Left kidney (tissue), 2 donors: ENCODE data around the gene THTPA. TPM values are rescaled to one million over a fixed set of nuclear protein-coding genes. Genes with fewer than 3 reads are reported as not detected.
A peak's percentile ranks its signal among the peaks of the same experiment; 100 is the strongest.
"Not testable (repeated sequence)": the region's sequence is repeated elsewhere in the genome, so short reads cannot be mapped to it uniquely, and the experiment has no call there.

Experiments
- DNase-seq: peaks from one replicate; pipeline ENCODE4 v3.0.0-alpha.2; 2013
- polyA plus RNA-seq: library from polyadenylated mRNA; unstranded; fragments of 120-200 nt; gene quantifications from one replicate; pipeline ENCODE4 v1.2.1, GENCODE V29; 2013; ENCODE audit not compliant: insufficient read length

Gene THTPA
- polyA plus RNA-seq, 1 donor: 19.4 TPM

DNA sequence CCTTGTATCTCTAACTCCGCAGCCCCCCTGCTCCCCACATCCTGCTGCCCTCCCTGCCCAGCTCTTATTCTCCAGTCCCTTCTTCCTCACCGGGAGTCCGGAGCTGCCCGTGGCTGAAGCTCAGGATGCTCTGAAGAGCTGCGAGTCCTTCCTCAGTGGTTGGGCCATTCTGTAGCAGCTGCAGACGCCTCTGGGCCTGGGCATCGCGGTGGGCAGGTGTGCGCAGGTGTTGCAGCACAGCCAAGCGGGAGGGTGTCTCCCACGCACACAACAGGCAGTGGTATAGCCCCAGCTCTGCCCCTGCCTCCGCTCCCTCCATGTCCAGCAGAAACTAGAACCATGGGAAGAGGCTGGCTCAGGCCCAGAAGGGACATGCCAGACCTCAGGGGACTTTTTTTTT, 24.7 kb upstream of the THTPA start:
- DNase-seq: no peak

DNA sequence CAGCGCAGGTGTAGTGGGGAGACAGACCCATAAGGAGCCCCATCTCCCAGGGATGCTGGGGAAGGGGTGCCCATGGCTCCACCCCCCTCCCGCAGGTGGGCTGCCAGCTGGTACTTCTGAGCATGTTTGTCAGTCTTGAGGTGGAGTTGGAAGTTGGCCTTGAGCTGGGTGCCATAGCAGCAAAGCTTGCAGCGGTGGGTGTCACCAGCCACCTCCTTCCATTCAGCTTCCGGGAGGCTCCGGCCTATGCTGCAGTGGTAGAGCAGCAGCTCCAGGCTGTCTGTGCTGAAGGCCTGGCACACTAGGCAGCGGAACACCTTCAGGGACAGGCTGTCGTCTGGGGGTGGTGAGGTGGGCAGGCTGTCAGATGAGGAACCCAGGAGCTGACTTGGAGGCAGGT, 23.4 kb upstream of the THTPA start:
- no peak for DNase-seq

DNA sequence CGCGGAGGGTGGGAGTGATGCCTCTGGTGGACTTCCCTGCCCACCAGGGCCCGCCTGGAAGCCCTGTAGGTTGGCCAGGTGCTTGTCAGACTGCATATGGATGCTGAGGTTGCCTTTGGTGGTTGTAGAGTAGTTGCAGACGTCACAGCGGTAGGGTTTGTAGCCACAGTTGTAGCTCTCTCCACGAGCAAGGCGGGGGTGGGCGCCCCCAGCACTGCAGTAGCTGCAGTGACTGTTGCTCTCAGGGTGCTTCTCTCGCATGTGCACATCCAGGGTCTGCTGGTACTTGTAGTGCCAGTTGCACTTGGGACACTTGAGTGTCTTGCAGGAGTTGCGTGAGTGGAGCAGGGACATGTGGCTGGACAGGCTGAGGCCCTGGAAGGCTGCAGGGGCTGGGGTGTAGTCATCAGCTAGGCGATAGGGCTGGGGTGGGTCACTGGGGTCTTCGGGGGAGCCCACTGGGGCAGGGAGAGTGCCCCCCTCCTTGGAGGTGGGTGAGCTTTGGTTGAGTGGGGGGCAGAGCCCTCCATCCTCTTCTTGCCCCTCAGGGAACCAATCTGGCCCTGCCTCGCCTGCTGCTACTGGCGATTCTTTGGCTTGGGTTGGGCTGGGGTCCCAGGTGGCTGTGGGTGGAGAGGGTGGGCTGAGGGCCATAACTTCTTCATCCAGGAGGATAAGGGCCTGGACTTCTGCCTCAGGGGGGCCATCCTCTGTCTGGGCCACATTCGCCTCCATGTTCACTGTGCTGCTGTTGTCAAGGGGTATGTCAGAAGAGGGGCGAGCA, 22.2 kb upstream of the THTPA start:
- no peak for DNase-seq

DNA sequence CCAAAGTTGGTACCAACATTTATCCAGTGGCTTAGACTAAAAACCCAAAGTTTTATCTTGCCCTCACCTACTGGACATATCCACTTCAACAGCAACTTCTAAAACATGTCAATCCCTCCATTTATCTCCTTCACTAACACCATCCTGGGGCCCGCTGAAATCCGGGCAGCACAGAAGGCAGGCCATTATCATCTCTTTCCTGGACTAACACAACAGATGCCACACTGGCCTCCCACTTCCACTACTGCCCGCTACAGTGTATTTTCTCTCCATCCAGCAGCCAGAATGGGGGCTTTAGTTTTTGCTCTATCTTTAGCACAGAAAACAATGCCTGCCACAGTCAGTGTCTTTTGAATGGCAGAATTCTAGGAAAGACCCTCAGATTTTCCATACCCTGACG, 20.1 kb upstream of the THTPA start:
- DNase-seq: no peak

DNA sequence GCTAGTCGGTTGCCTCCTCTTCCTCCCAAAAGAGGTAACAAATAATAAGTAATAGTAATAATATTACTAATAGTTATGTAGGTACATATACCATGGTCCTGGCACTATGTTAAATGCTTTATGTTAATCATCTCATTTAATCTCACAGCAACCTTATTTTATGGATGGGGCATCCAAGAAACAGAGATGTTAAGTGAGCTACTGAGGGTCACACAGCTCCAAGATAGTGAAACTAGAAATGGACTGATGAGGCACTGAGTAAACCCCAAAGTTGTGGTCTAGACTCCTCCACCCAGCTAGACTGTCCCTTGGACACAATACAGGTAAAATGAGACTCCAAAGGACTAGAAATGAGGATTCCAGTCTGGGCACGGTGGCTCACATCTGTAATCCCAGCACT, 19.6 kb upstream of the THTPA start:
- DNase-seq: no peak

DNA sequence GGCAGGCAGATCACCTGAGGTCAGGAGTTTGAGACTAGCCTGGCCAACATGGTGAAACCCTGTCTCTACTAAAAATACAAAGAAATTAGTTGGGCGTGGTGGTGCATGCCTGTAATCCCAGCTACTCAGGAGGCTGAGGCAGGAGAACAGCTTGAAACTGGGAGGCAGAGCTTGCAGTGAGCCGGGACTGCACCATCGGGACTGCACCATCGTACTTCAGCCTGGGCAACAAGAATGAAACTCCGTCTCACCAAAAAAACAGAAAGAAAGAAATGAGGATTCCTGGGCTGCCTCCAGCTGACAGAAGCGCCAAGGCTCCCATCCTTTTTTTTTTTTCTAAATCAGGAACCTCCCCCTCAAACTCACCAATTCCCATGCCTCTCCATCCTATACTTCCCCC, 19.2 kb upstream of the THTPA start:
- DNase-seq: not testable (repeated sequence)

DNA sequence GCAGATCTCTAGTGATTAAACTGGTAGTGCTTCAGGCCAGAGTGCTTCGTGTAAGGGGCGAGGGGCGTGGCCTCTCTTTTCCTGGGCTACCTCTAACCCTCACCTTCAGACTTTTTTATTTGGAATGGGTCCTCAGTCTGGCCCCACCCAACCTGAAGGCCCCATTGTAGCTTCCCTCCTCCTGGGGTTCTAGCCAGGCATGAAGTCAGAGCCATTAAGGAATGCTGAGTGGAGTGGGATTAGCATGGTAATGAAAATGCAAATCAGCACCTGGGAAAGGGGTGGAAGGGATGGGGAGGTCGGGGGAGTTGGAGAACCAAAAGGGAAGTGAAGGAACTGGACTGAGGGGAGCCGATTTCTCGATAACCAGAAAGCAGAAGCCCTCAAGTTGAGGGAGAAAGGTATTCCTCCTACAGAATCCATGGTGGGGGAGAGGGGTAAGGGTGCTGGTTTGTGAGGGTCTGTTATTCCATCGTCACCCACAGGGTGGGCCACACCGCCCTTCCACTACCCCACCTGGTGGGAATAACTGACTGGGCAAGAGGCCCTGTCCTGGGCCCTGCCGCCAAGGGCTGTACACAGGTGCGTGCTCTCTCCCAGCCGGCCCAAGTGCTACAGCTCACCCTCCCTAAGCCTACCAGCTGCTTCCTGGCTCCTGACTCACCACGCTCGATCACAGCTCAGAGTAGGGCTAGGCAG, 18.6 kb upstream of the THTPA start:
- no peak for DNase-seq

DNA sequence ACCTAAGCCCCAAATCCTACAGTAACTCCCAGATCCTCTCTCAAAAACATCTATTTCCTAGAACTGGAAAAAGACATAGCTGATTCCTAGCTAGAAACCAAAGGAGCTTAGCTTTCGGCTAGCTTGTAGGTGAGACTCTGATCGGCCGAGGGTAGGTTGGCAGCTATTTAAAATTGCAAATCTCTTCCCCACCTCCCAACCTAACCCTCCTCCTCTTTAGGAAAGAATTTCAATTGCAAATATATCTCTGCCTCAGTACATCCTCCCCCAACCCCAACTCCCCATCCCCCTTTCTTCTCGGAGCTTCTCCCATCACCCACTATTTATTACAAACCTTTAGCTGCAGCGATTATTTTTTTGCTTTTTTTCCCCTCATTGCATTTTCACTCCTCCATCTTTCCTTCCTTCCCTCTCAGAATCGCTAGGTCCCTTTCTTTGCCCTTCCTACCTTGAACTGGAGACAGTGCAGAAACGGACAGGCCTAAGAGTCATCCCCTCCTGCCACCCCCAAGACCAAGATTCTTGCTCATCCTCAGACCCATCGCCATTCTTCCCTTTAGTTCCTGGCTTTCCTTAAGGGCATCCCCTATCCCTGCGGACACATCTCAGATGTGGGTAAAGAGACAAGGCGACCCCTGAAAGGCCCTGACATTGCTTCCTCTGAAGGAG, 17.9 kb upstream of the THTPA start:
- DNase-seq: no peak

DNA sequence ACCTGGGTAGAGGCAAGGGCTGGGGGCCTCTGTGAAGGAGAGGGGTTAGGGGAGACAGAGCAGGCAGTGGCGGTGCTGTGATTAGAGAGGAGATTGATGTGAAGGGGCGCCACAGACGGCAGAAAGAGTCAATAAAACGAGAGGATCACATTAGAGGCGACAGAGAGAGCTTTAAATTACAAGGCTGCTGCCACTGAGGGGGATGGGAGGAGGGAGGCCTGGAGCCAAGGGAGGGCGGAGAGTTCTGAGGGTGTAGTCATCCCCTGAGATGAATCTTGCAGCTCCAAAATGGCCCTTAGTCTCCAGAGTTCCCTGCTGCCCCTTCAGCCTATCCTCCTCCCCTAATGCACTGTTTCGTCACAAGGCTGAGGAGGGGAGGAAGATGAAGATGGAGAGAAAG, 17.3 kb upstream of the THTPA start:
- no peak for DNase-seq

DNA sequence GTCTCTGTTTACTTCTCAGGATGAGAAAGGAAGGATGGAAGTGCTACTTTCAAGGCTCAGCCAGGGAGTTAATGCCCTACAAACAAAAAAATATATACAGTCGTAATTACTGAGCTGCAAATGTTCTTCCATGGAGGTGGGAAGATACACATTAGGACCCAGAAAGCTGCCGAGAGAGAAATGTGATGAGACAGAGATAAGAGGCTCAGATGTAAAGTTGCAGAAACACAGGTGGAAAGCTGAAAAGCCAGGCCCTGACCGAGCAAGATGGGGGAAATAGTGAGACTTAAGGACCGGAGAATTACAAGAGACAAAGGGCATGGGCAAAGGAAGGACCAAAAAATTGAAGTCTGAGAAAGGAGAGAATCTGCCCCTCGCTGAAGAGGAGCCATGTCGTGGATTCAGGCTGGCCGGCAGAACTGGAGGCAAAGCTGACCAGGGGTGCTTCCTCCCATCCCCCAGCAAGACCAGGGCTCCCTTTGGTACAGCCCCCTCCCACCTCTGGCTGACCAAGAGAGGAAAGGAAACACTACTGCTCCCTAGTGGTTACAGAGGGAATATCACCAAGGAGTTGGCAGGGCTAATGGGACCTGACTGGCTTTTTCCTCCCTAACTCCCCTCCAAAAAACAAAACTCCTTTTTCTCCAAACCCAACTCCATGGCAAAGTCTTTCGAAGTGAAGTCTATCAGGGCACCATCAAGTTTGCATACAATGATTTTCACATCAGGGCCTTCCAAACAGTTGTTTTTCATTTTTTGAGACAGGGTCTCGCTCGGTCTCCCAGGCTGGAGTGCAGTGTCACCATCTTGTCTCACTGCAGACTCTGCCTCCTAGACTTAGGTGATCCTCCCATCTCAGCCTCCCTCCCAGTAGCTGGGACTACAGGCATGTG, 16.6 kb upstream of the THTPA start:
- peak; percentile 75 for DNase-seq

DNA sequence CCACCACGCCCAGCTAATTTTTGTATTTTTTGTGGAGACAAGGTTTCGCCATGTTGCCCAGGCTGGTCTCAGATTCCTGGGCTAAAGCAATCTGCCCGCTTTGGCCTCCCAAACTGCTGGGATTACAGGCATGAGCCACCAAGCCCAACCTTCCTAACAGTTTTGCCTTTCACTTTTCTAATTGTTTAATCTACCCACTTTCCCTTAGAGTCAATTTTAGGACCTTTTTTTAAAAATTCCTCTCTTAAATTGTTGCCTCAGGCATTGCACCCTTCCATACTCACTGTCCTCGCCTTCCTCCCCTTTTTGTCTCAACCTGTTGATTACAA, 16.0 kb upstream of the THTPA start:
- no peak for DNase-seq

DNA sequence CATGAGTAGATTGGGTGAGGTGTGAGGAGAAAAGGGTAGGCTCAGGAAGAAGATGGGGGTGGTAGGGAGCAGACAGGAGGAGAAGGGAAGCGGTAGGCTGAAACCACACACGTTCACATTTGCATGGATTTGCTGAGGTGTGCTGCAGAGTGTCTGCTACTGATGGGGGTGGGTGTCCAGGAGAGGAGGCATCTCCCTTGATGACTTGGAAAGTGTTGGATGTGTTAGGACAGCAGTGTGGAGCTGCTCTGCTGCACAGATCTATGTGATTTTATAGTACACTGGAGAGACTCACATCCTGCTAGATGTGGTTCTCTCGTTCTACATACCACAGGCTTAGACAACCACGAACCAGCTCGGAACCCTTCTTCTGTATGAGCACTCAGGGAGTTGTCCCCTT, 13.8 kb upstream of the THTPA start:
- DNase-seq: no peak

DNA sequence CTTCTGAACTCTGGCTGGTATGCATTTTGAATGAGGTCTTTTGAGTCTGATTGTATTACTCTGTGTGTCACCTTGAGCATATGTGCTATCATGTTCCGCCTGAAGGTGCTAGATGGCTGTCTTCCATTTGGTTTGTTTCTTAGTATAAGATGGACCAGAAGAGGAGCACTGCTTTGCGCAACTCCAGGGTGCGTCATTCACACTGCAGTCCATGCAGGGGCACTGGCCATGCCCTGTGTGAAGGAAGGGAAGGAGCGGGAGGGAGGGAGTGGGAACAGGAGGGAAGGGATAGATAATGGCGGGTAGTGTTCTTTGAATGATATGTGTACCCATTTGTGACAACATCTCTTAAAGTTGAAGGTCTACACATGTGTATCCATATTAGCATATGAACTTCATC, 12.7 kb upstream of the THTPA start:
- DNase-seq: no peak

DNA sequence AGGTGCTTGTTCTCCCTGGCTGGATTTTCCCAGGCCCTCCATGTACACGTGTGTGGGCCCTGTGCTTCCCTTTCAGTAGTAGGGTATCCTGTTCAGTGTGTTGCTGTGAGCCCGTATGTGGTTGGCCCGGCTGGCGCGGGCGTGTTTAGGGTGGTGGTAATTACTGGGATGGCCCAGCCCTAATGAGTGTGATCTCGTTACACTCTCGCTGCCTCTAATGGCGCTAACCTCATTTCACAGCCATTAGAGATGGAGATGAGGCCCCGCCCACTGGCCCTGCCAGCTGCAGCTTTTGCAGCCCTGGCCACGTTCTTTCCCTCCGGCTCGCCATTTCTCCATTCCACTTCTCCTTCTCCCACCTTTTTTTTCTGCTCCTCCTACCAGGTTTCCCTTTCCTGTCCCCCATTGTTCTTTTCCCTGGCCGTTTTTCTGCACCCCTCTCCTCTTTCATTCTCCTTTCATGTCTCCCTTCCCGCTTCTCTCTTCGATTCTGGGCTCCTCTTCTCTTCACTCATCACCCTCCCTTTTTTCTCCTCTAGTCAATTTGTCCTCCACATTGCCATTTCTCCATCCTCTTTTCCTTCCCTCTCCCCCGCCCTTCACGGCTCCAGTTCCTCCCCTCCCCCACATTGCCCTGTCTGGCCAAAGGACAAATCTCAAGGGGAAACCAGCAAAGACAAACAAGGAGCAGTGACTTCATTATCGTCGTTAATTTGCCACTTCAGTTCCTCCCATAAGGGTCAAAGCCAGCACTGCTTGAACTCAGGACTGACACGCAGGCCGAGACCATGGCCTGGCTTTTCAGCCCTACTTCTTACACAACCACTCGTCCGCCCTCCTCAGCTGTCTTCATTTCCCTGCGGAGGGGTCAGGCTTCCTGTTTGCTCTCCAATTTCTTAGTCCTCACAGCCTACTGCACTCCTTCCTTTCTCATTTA, 11.3 kb upstream of the THTPA start:
- DNase-seq: no peak

DNA sequence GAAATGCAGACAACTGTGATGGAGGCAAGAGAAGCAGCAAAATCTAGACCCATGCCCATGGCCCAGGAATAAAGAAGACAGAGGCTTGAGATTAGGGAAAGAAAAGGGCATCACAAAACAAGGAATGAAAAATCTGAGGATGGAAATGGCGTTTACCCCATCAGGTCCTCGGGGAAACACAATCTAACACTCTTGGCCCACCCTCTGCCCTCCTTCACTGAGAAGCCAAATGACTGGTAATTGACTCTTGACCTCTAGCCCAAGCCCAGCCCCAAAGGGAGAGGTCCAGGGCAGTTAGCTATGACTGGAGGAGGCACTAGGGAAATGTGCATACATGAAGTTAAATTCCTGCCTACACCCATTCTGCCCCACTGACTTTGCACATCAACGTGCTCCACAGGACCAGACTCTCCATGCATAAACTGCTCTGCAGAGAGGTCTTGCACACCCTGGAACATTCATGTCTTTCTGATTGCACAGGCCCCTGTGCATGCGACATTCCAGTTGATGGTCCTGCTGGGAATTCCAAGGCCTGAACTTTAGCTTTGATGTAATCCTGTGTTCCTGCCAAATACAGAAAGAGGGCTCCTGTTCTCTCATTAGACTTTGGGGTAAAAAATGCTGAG, 10.2 kb upstream of the THTPA start:
- DNase-seq: no peak

DNA sequence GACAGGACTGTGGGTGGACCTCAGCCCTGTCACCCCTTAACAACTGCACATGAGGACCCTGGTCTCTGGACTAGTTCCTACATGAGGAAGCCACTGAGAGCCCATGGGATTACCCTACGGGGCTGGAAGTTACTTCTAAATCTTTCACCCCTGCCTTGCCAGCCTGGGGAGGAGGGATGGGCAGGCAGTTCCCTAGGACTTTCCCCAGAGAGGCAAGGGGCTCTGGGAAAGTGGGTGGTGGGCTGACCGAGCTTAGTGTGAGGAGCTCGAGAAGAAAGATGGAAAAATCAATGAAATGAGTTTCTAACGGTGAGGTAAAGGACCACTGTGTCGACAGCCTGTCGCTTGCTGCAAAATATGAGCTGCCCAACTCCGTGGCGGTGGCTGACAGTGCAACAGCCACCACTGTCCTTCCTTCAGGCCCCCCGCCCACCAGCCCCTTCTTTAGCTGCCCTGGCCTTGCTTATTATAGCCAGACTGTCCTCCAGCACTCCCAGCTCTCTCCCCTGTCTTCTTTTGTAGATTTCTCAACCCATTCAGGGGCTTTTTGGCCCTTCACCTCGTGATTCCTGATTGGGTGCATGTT, 9.5 kb upstream of the THTPA start:
- no peak for DNase-seq

DNA sequence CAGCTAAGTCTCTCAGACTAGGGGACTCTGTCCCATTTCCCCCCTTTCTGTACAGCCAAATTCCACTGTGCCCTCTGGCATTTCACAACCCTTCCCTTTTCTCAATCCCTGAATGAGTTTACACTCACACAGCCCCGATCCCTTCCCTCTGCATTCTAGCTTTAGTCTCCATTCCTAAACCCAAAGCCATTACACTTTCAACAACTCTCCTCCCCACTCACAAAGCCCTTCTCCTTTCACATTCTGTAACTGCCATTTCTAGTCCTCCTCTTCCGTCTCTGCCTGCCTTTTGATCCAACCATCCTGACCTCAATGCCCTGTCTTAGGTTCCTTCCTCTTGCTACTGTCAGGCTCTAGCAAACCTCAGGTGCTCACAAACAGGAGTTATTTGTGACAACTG, 8.1 kb upstream of the THTPA start:
- no peak for DNase-seq

DNA sequence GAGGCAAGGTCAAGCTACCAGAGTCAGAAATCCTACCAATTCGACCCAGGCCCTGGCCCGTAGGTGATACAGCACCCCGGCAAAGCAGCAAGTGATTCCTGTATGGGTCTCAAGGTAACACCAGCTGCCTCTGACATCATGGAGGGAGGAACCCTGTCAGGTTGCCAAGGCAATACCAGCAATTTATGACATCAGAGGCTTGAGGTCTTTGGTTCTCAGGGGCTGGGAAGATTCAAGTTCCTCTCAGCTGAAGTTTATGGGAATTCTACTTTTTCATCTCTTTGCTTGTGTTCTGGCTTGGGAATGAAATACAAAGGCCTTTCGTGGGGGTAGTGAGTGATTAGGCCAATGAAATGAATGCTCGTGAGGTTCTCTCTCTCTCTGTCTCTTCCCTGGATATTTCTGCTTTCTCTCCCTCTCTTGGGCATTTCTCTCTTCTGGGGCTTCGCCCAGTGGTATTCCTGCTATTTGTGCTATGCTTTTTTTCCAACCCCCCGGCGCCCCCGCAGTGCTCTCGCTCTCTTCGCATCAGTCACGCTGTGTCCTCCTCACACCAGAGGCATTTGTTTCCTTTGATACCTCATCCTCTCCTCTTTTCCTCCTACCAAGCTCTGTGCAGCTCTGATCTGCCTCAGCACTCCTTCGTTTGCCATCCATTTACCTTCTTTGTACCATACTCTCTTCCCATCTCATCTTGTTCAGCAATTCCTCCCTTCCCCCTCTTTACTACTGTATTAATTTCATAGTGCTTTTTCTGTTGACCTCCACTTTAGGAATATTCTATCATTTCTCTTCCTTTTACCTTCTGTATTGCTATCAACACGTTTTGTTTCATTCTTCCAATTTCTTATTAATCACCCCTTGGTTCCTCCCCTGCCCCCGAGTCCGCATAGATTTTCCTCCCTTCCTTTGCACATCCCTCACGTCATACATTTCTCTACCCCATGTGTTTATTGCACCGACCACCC, 7.4 kb upstream of the THTPA start:
- DNase-seq: no peak

DNA sequence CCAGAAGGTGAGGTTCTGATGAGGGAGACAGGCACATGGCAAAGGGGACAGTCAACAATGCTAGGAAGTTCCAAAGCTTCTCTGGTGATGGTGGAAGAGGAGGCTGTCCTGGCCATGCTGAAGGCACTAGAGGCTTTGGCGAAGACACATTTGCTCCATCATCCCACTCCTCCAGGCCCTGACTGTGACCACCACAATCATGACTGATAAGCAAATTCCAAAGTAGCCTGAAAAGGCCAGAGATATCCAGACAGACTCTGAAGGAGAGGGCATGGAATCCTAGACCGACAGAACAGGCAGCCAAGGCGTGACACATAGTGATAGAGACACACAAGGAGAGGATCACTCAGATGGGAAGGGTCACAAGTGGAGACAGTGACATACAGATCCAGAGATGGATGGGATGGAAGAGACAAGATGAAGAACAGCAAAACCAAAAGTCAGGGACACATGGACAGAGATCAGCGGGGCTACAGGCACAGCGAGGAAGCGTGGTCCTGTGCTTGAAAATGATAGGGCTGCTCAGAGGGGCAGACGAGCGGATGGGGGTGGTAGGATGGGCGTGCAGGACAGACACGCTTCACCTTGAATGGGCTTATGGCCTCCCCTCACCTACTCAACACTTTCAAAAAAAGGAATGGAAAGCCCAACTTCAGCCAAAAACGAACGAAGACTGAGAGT, 5.8 kb upstream of the THTPA start:
- DNase-seq: no peak
